ENCODE results near the gene MINDY2.

GRCh38 chr15:58788056-58788710 is 17.1 kb downstream of the MINDY2 start:
- no peak for TF ChIP-seq CTCF (IDR thresholded peaks at IDR 0.05; ENCODE audit: low read depth, low read length, missing input control)
- TF ChIP-seq GABPA (IDR thresholded peaks at IDR 0.05 in 1 of 2, conservative IDR thresholded peaks at IDR 0.05 in 1 of 2), result no peak
- TF ChIP-seq RAD21 (IDR thresholded peaks at IDR 0.05), result no peak
- no peak for TF ChIP-seq MAX (IDR thresholded peaks at IDR 0.05)
- no peak for TF ChIP-seq EGR1 (IDR thresholded peaks at IDR 0.05; ENCODE audit: low read depth in 2 of 2)
- TF ChIP-seq YY1 (IDR thresholded peaks at IDR 0.05), result no peak
- TF ChIP-seq REST (IDR thresholded peaks at IDR 0.05), result no peak
- no peak for TF ChIP-seq FOXA1 (IDR thresholded peaks at IDR 0.05)
- no peak for TF ChIP-seq HNF4G (IDR thresholded peaks at IDR 0.05)

Measured in liver (tissue), 3 donors.